ENCODE results near the gene ZBTB4. TPM values are rescaled to one million over a fixed set of nuclear protein-coding genes. Genes with fewer than 3 reads are reported as not detected.
A peak's percentile ranks its signal among the peaks of the same experiment; 100 is the strongest.
"Not testable (repeated sequence)": the region's sequence is repeated elsewhere in the genome, so short reads cannot be mapped to it uniquely, and the experiment has no call there.

The ZBTB4 gene
- total RNA-seq, 1 donor from 2014 or later: 84.7 TPM

- H3K27ac ChIP-seq: peak within 1 kb of the TSS; percentile 100
- ATAC-seq (peak; percentile 91), DNase-seq (peak; percentile 99)
- intact Hi-C loops (cut with DNase I): no loop called here
- H3K27me3 ChIP-seq: no peaks in the 10 kb centered on the region
- H3K4me1 ChIP-seq: peaks cover 43% of the 10 kb centered on the region
- H3K4me3 ChIP-seq: peak within 1 kb of the TSS; percentile 78
- TF ChIP-seq, protein P1, sequence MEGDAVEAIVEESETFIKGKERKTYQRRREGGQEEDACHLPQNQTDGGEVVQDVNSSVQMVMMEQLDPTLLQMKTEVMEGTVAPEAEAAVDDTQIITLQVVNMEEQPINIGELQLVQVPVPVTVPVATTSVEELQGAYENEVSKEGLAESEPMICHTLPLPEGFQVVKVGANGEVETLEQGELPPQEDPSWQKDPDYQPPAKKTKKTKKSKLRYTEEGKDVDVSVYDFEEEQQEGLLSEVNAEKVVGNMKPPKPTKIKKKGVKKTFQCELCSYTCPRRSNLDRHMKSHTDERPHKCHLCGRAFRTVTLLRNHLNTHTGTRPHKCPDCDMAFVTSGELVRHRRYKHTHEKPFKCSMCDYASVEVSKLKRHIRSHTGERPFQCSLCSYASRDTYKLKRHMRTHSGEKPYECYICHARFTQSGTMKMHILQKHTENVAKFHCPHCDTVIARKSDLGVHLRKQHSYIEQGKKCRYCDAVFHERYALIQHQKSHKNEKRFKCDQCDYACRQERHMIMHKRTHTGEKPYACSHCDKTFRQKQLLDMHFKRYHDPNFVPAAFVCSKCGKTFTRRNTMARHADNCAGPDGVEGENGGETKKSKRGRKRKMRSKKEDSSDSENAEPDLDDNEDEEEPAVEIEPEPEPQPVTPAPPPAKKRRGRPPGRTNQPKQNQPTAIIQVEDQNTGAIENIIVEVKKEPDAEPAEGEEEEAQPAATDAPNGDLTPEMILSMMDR (IDR thresholded peaks at IDR 0.05): no peak
- H3K36me3 ChIP-seq: peaks cover 5% of the 10 kb centered on the region
- H3K9me3 ChIP-seq: no peaks in the 10 kb centered on the region
Observed at GRCh38 chr17:7484067-7484918, 4.9 kb upstream of the ZBTB4 start, which contains the start of gene POLR2A. TSS of gene POLR2A (plus strand) at chr17:7484366.

DNA sequence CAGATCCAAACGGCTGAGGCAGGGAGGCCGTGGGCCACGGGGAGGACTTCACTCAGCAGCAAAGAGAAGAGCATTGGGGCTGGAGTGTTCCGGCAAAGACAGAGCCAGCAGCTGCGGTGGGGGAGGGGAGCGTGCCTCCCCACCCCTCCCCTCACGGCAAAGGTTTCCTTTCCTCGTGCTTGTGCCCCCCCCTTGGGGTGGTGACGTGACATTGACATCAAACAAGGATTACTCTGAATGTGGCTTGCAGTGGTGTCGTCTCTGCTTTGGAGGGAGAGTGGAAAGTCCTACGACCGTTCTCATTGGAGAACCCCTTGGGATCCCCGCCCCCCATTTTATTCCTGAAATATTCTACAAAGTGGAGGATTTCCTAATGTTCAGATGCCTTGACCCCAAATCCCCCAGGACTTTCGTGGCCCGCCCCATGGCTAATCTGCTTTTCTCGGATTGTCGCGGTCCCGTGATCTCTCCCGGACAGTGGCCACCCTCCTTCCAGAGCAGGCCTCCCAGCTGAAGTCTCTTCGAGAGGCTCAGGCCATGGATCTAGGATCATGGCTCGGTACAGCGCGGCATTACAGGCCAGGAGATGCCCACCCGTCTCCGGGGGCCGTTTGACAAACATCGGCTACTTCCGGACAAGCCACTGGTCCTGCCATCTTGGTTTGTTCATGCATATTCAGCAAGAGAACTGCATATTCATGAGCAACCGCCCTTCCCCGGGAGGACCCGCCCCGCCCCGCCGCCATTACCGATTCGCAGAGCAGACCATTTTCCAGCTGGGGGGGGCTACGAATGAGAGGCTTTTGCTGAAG, 4.0 kb upstream of the ZBTB4 start:
- H3K27ac ChIP-seq: peak overlapping the region; percentile 100
- H3K4me3 ChIP-seq: peak overlapping the region; percentile 78
- TF ChIP-seq, protein P1 (IDR thresholded peaks at IDR 0.05): no peak
- intact Hi-C loops (cut with DNase I): no loop called here
- H3K36me3 ChIP-seq: peaks cover 5% of the 10 kb centered on the region
- H3K4me1 ChIP-seq: peaks cover 35% of the 10 kb centered on the region
- H3K9me3 ChIP-seq: no peaks in the 10 kb centered on the region
- DNase-seq (peak; percentile 95), ATAC-seq (peak; percentile 69)
- H3K27me3 ChIP-seq: no peaks in the 10 kb centered on the region

- DNase-seq; H3K36me3 ChIP-seq; ATAC-seq; H3K9me3 ChIP-seq; H3K27me3 ChIP-seq; intact Hi-C loops (cut with DNase I): not testable (repeated sequence)
- Histone ChIP-seq H3K4me3 (peak overlapping the region; percentile 78), H3K27ac (peak overlapping the region; percentile 100), H3K4me1 (peaks cover 32% of the 10 kb centered on the region)
Observed at GRCh38 chr17:7482742-7483088, 3.3 kb upstream of the ZBTB4 start.

GRCh38 chr17:7481842-7482741, 2.7 kb upstream of the ZBTB4 start:
- Histone ChIP-seq H3K4me1 (peaks cover 32% of the 10 kb centered on the region), H3K27ac (peak overlapping the region; percentile 100)
- H3K36me3 ChIP-seq; intact Hi-C loops (cut with DNase I); DNase-seq; H3K4me3 ChIP-seq; H3K27me3 ChIP-seq; H3K9me3 ChIP-seq; ATAC-seq: not testable (repeated sequence)

GRCh38 chr17:7481275-7481674, 1.8 kb upstream of the ZBTB4 start, which contains the start of gene SLC35G6:
TSS of gene SLC35G6 (plus strand) at chr17:7481446. CDS start at chr17:7481517, 71 bp downstream.
- ATAC-seq; DNase-seq; intact Hi-C loops (cut with DNase I); H3K27me3 ChIP-seq; H3K36me3 ChIP-seq; H3K9me3 ChIP-seq: not testable (repeated sequence)
- peak within 1 kb of the TSS; percentile 90 for H3K4me3 ChIP-seq
- peak within 1 kb of the TSS; percentile 99 for H3K27ac ChIP-seq
- H3K4me1 ChIP-seq: peaks cover 32% of the 10 kb centered on the region

- ATAC-seq: no peak
- H3K9me3 ChIP-seq: no peaks in the 10 kb centered on the region
- H3K36me3 ChIP-seq: no peaks in the 10 kb centered on the region
Observed at GRCh38 chr17:7480089-7480384, 606 bp upstream of the ZBTB4 start.

More at GRCh38 chr17:7480089-7480384, 606 bp upstream of the ZBTB4 start:
- TF ChIP-seq, protein P1 (IDR thresholded peaks at IDR 0.05): no peak
- intact Hi-C loops (cut with DNase I): no loop called here
- H3K27ac ChIP-seq: peak overlapping the region; percentile 99
- H3K4me3 ChIP-seq: peak overlapping the region; percentile 90
- peaks cover 32% of the 10 kb centered on the region for H3K4me1 ChIP-seq
- DNase-seq: no peak
- no peaks in the 10 kb centered on the region for H3K27me3 ChIP-seq

Data from upper lobe of right lung (tissue), 1 donor.